Heart right ventricle (tissue), 16 donors: Measurements from ENCODE around the gene PROK2. TPM values are rescaled to one million over a fixed set of nuclear protein-coding genes. Genes with fewer than 3 reads are reported as not detected.

ENCODE experiments used
- ATAC-seq, 8 donors: fragments of 200-7000 bp; cut with Tn5 transposase; one replicate each; pipeline ENCODE4 v1.9.1; 2020; ENCODE audit warnings: mild to moderate bottlenecking in 8 of 8, moderate library complexity in 8 of 8, moderate number of reproducible peaks in 1 of 8
- DNase-seq, 2 donors: peaks; one replicate each; pipeline ENCODE4 v3.0.0-alpha.2; 2020
- H3K27ac ChIP-seq, 10 donors: fragments of 200-600 bp; sonication (generic) in 2 of 10; one replicate each; pipeline versions ENCODE4 v1.5.0 to v1.8.0; 2020 to 2022; ENCODE audit warnings: mild to moderate bottlenecking in 3 of 10
- H3K27me3 ChIP-seq, 7 donors: fragments of 200-600 bp; one replicate each; pipeline ENCODE4 v1.8.0; 2021 to 2022; ENCODE audit warnings: mild to moderate bottlenecking in 2 of 7
- H3K36me3 ChIP-seq, 9 donors: fragments of 200-600 bp; sonication (generic) in 1 of 9; one replicate each; pipeline versions ENCODE4 v1.5.0 to v1.8.0; 2020 to 2022; ENCODE audit warnings: mild to moderate bottlenecking in 2 of 9
- H3K4me1 ChIP-seq, 9 donors: fragments of 200-600 bp; sonication (generic) in 1 of 9; one replicate each; pipeline versions ENCODE4 v1.5.0 to v1.8.0; 2020 to 2022; ENCODE audit warnings: mild to moderate bottlenecking in 4 of 9
- H3K4me3 ChIP-seq, 10 donors: fragments of 200-600 bp; sonication (generic) in 2 of 10; one replicate each; pipeline versions ENCODE4 v1.5.0 to v1.8.0; 2020 to 2022; ENCODE audit warnings: mild to moderate bottlenecking in 7 of 10, moderate library complexity in 2 of 10
- H3K9me3 ChIP-seq, 11 donors: fragments of 200-600 bp in 10 of 11; sonication (generic) in 2 of 11; one replicate each; pipeline versions ENCODE4 v1.5.0 to v1.8.0; 2013 to 2022; ENCODE audit warnings: mild to moderate bottlenecking in 2 of 11, control low read depth in 1 of 11, moderate library complexity in 1 of 11
- WGBS, 2 donors: extraction: QIAGEN DNeasy Blood & Tissue Kit; methylation state at CpG; one replicate each; pipeline ENCODE4 v1.1.7; 2013; ENCODE audit warnings: inconsistent platforms in 1 of 2; 5-methylcytosine and 5-hydroxymethylcytosine counted together
- intact Hi-C, 10 donors: fragments of 100-400 bp; cut with DNase I; formaldehyde crosslinking; loops; one replicate each; pipeline versions ENCODE4 v1.11.1 to v1.14.2; 2022
- polyA plus RNA-seq, 2 donors: library from polyadenylated mRNA; stranded (reverse); fragments of 200-250 nt; gene quantifications; one replicate each; pipeline ENCODE4 v1.2.3, GENCODE V29; 2013
- total RNA-seq, 10 donors: library from RNA; stranded (reverse); fragmentation: NEBNext Ultra II Directional in 3 of 10; extraction: Animal tissue kit (Norgen Biotek cat#: 25700) in 3 of 10; gene quantifications; one replicate each; pipeline versions ENCODE4 v1.2.1 to v1.2.4, GENCODE V29; 2021 to 2023
- TF ChIP-seq, protein P1 (sequence below), 9 donors: fragments of 200-600 bp; sonication (generic) in 2 of 9; IDR thresholded peaks; one replicate each; pipeline versions ENCODE4 v1.5.0 to v1.8.0; 2021 to 2022; ENCODE audit warnings: antibody characterized with exemption in 9 of 9, mild to moderate bottlenecking in 5 of 9, moderate library complexity in 1 of 9
- donor health status: Arrhythmogenic right ventricular cardiomyopathy.
- donor health status: ischemic (EF 13 %, LVEDD 7.1; RV severe dilation, severe dysfunction).
- donor health status: healthy with polysubstance abuse.
- donor health status: DM: no; HTN: yes; CAD: no.
- donor health status: DM: no; HTN: no; CAD: no.
- donor health status: ischemic (EF 25% LVEDD 6.9; RV normal size, moderate dysfunction).
- donor health status: ischemic (EF 25% LVEDD 5.7; RV mildly dilated, moderate dysfunction).
- donor health status: healthy.
- donor health status: DM: yes; HTN: yes; CAD: no.
- donor health status: Ischemic cardiomyopathy.
- donor health status: ischemic (EF 35%, LVEDD 5.7; RV mildly dilated, moderate dysfunction).
- donor health status: nonischemic (EF 11% LVEDD 7.7; RV severe dilation, severe dysfunction).
- donor health status: DM: yes; HTN: yes; CAD: no.
- donor health status: PGD.
- donor health status: ischemic (EF 29% LVEDD 5.4; RV normal size, mild dysfunction).
- donor health status: nonischemic (EF 23%, LVEDD 6.1; RV moderate dilation, normal function).

The PROK2 gene
- total and polyA plus RNA-seq, 12 donors = 0.09 to 0.67 (median 0.43) TPM; not detected in 4

DNA sequence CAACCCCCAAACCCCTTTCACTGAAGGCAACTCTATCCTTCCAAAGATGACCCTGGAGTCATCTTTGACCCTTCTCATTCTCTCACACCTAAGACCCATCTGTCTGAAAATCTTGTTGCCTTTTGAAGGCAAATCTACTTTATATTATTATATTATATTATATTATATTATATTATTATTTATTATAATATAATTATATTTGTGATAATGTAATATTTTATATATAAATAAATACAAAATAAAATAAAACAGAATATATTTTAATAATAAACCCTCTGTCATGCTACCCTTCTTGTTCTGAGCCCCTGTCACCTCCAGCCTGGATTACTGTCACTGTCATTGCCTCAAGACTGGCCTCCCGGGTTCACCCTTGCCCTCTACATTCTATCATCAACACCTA is 5.0 kb upstream of the PROK2 start:
- no peak overlapping the region for H3K27ac ChIP-seq
- 81 to 97% methylated on average over 1 of the region's 1 CpG for WGBS, 2 donors
- no peaks in the 10 kb centered on the region for H3K36me3 ChIP-seq
- DNase-seq (no peak), ATAC-seq (no peak)
- no peak overlapping the region for H3K4me3 ChIP-seq
- TF ChIP-seq, protein P1, sequence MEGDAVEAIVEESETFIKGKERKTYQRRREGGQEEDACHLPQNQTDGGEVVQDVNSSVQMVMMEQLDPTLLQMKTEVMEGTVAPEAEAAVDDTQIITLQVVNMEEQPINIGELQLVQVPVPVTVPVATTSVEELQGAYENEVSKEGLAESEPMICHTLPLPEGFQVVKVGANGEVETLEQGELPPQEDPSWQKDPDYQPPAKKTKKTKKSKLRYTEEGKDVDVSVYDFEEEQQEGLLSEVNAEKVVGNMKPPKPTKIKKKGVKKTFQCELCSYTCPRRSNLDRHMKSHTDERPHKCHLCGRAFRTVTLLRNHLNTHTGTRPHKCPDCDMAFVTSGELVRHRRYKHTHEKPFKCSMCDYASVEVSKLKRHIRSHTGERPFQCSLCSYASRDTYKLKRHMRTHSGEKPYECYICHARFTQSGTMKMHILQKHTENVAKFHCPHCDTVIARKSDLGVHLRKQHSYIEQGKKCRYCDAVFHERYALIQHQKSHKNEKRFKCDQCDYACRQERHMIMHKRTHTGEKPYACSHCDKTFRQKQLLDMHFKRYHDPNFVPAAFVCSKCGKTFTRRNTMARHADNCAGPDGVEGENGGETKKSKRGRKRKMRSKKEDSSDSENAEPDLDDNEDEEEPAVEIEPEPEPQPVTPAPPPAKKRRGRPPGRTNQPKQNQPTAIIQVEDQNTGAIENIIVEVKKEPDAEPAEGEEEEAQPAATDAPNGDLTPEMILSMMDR (IDR thresholded peaks at IDR 0.05) = no peak
- intact Hi-C loops = no loop called here
- H3K4me1 ChIP-seq = peaks cover 0 to 13% (median 0%) of the 10 kb centered on the region in 9 donors
- H3K27me3 ChIP-seq = peaks cover 0 to 58% (median 32%) of the 10 kb centered on the region in 7 donors
- no peaks in the 10 kb centered on the region for H3K9me3 ChIP-seq

DNA sequence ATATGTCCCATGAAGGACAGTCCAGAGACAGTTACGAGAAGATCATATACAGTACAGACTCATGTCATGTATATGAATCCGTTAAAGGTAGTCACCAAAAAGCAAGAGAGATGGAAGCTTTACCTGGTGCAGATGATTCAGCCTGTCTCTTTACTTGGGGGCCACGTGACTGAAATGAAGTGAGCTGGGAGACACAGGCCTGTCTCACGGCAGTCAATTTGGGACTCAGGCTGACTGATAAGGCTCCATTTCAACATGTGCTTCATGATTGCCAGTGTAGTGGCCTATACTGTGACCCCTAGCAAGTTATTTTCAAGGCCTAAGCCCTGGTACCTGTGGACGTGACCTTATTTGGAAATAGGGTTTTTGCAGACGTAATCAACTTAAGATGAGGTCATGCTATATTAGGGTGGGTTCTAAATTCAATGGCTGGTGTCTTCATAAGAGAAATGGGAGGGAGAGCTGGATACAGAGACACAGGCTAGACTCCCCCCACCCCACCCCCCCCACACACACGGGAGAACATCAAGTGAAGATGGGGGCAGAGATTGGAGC is 3.0 kb upstream of the PROK2 start:
- Histone ChIP-seq H3K27ac (no peak overlapping the region), H3K9me3 (no peaks in the 10 kb centered on the region), H3K4me3 (no peak overlapping the region), H3K36me3 (no peaks in the 10 kb centered on the region), H3K4me1 (peaks cover 0 to 22% (median 7%) of the 10 kb centered on the region in 9 donors), H3K27me3 (peaks cover 4 to 66% (median 49%) of the 10 kb centered on the region in 7 donors)
- ATAC-seq (no peak), DNase-seq (no peak)
- intact Hi-C loops = no loop called here
- 89 to 91% methylated on average over 7 of the region's 7 CpGs for WGBS, 2 donors
- TF ChIP-seq, protein P1 (IDR thresholded peaks at IDR 0.05) = no peak

DNA sequence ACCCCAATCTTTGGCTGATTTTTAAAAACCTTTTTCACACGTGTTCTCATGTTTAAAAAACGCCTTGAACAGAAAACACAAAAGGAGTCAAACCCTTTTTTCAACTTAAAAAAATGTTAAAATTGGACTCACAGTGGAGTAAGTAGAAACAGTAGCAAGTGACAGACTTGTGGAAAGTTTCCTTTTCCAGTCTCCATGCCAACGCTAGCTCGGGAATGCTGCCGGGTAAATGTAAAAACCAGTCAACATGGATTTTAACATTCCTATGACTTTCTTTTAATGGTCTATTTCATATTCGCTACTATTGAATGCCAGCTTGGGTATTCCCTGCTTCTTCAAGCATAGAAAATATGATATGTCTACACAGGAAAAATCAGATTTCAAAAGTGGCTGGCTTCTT is 1.6 kb upstream of the PROK2 start:
- H3K9me3 ChIP-seq = no peaks in the 10 kb centered on the region
- DNase-seq (no peak), ATAC-seq (no peak)
- H3K27ac ChIP-seq = no peak overlapping the region
- H3K4me1 ChIP-seq = peaks cover 0 to 22% (median 7%) of the 10 kb centered on the region in 9 donors
- peaks cover 4 to 75% (median 62%) of the 10 kb centered on the region in 7 donors for H3K27me3 ChIP-seq
- H3K36me3 ChIP-seq = no peaks in the 10 kb centered on the region
- intact Hi-C loops = no loop called here
- H3K4me3 ChIP-seq = no peak overlapping the region
- 50 to 53% methylated on average over 6 of the region's 6 CpGs for WGBS, 2 donors
- TF ChIP-seq, protein P1 (IDR thresholded peaks at IDR 0.05) = no peak

DNA sequence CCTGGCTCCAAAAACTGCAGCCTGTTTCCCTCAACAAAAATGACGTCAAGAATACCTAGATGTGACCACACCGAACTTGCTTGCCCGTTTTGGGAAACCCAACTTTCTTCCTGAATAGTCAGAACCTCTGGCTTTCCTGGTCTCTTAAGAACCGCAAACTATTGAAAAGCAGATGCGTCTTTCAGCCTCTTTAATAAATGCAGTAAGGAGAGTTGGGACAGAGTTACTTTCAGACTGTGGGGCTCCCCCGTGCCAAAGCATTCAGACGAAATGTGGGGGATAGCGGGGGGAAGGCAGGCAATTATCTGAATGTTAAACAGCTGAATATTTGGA is 1.2 kb upstream of the PROK2 start:
- peaks cover 4 to 79% (median 66%) of the 10 kb centered on the region in 7 donors for H3K27me3 ChIP-seq
- H3K4me1 ChIP-seq = peaks cover 0 to 22% (median 7%) of the 10 kb centered on the region in 9 donors
- TF ChIP-seq, protein P1 (IDR thresholded peaks at IDR 0.05) = no peak
- H3K27ac ChIP-seq = no peak overlapping the region
- no peak for DNase-seq
- intact Hi-C loops = no loop called here
- no peak overlapping the region for H3K4me3 ChIP-seq
- 24 to 36% methylated on average over 8 of the region's 8 CpGs for WGBS, 2 donors
- ATAC-seq = no peak
- no peaks in the 10 kb centered on the region for H3K36me3 ChIP-seq
- H3K9me3 ChIP-seq = no peaks in the 10 kb centered on the region
